H9 (cell line): ENCODE data around the gene CTDSPL. TPM values are rescaled to one million over a fixed set of nuclear protein-coding genes. Genes with fewer than 3 reads are reported as not detected.

Source experiments
- DNase-seq: peaks from one replicate; pipeline ENCODE4 v3.0.0-alpha.2; 2017
- H2AFZ ChIP-seq: one replicate; pipeline ENCODE4 v1.6.1; 2013; ENCODE audit warnings: mild to moderate bottlenecking, low read length, control low read depth, moderate library complexity
- H2AK5ac ChIP-seq: 2 replicates; pipeline ENCODE4 v1.6.1; 2013; ENCODE audit warnings: low read length, control low read depth, mixed read lengths; ENCODE audit not compliant: insufficient read length
- H2BK120ac ChIP-seq: one replicate; pipeline ENCODE4 v1.6.1; 2013; ENCODE audit warnings: low read depth, mild to moderate bottlenecking, low read length, control low read depth, inconsistent platforms; ENCODE audit not compliant: poor library complexity, severe bottlenecking
- H2BK12ac ChIP-seq: 2 replicates; pipeline ENCODE4 v1.6.1; 2013; ENCODE audit warnings: low read length, control low read depth, mixed read lengths, low read depth; ENCODE audit not compliant: insufficient read length
- H2BK15ac ChIP-seq: 2 replicates; pipeline ENCODE4 v1.6.1; 2013; ENCODE audit warnings: low read depth, low read length, control low read depth
- H2BK20ac ChIP-seq: one replicate; pipeline ENCODE4 v1.6.1; 2013; ENCODE audit warnings: low read depth, mild to moderate bottlenecking, low read length, control low read depth, inconsistent platforms; ENCODE audit not compliant: poor library complexity, severe bottlenecking
- H2BK5ac ChIP-seq: 2 replicates; pipeline ENCODE4 v1.6.1; 2013; ENCODE audit warnings: low read length, control low read depth, mixed read lengths; ENCODE audit not compliant: insufficient read length
- H3K14ac ChIP-seq: 2 replicates; pipeline ENCODE4 v1.6.1; 2013; ENCODE audit warnings: low read length, control low read depth; ENCODE audit not compliant: insufficient read depth
- H3K18ac ChIP-seq: 2 replicates; pipeline ENCODE4 v1.6.1; 2013; ENCODE audit warnings: low read depth, mild to moderate bottlenecking, mixed read lengths, low read length, control low read depth; ENCODE audit not compliant: insufficient read length
- H3K23ac ChIP-seq: 2 replicates; pipeline ENCODE4 v1.6.1; 2013; ENCODE audit warnings: low read length, control low read depth, mixed read lengths, low read depth; ENCODE audit not compliant: insufficient read length
- H3K23me2 ChIP-seq: 2 replicates; pipeline ENCODE4 v1.6.1; 2013; ENCODE audit warnings: low read depth, mild to moderate bottlenecking, mixed read lengths, low read length, control low read depth; ENCODE audit not compliant: insufficient read length, poor library complexity, severe bottlenecking
- H3K27ac ChIP-seq: 2 replicates; pipeline ENCODE4 v1.5.1; 2013; ENCODE audit warnings: low read length, control low read depth, mixed read lengths, low read depth; ENCODE audit not compliant: insufficient read length
- H3K27me3 ChIP-seq: 2 replicates; pipeline ENCODE4 v1.6.1; 2013; ENCODE audit warnings: low read length, control low read depth, inconsistent platforms; ENCODE audit not compliant: insufficient read depth
- H3K4ac ChIP-seq: 2 replicates; pipeline ENCODE4 v1.6.1; 2013; ENCODE audit warnings: low read depth, mild to moderate bottlenecking, control low read depth, inconsistent platforms, low read length, moderate library complexity
- H3K4me1 ChIP-seq: 2 replicates; pipeline ENCODE4 v1.6.1; 2013; ENCODE audit warnings: low read length, control low read depth, inconsistent platforms; ENCODE audit not compliant: insufficient read depth
- H3K4me2 ChIP-seq: 2 replicates; pipeline ENCODE4 v1.6.1; 2013; ENCODE audit warnings: low read length, control low read depth, mixed read lengths; ENCODE audit not compliant: insufficient read length, insufficient read depth
- H3K56ac ChIP-seq: 2 replicates; pipeline ENCODE4 v1.6.1; 2013; ENCODE audit warnings: low read depth, mild to moderate bottlenecking, mixed read lengths, low read length, control low read depth; ENCODE audit not compliant: insufficient read length
- H3K79me1 ChIP-seq: 2 replicates; pipeline ENCODE4 v1.6.1; 2013; ENCODE audit warnings: low read depth, mild to moderate bottlenecking, moderate library complexity, low read length, control low read depth, inconsistent platforms; ENCODE audit not compliant: insufficient read depth, poor library complexity, severe bottlenecking
- H3K79me2 ChIP-seq: 2 replicates; pipeline ENCODE4 v1.6.1; 2013; ENCODE audit warnings: low read length, control low read depth, inconsistent platforms; ENCODE audit not compliant: insufficient read depth
- H3K9ac ChIP-seq: 2 replicates; pipeline ENCODE4 v1.6.1; 2013; ENCODE audit warnings: low read length, control low read depth, mixed read lengths; ENCODE audit not compliant: insufficient read length; ENCODE audit errors: extremely low read depth
- H3K9me3 ChIP-seq: one replicate; pipeline ENCODE4 v1.6.1; 2013; ENCODE audit warnings: low read depth, low read length, inconsistent platforms; ENCODE audit not compliant: control insufficient read depth
- H3T11ph ChIP-seq: one replicate; pipeline ENCODE4 v1.6.1; 2013; ENCODE audit warnings: mild to moderate bottlenecking, low read length, control low read depth, inconsistent platforms
- H4K20me1 ChIP-seq: one replicate; pipeline ENCODE4 v1.6.1; 2013; ENCODE audit not compliant: control insufficient read depth, insufficient read length, insufficient read depth
- H4K5ac ChIP-seq: 2 replicates; pipeline ENCODE4 v1.6.1; 2013; ENCODE audit warnings: low read depth, mild to moderate bottlenecking, mixed read lengths, low read length, control low read depth; ENCODE audit not compliant: insufficient read length
- H4K8ac ChIP-seq: replicated peaks from 2 replicates; pipeline ENCODE4 v1.6.1; 2013; ENCODE audit warnings: low read length, control low read depth, mixed read lengths, low read depth; ENCODE audit not compliant: insufficient read length
- H4K91ac ChIP-seq: 2 replicates; pipeline ENCODE4 v1.6.1; 2013; ENCODE audit warnings: low read depth, mild to moderate bottlenecking, moderate library complexity, mixed read lengths, low read length, control low read depth; ENCODE audit not compliant: insufficient read length
- H3K27ac Mint-ChIP-seq, 3 experiments: 2 replicates in 2 of 3; 3 replicates in 1 of 3; pipeline ENCODE4 v1.8.0; 2020 to 2021; ENCODE audit warnings: mixed read lengths in 3 of 3, mild to moderate bottlenecking in 1 of 3, moderate library complexity in 1 of 3
- H3K27me3 Mint-ChIP-seq: 2 replicates; pipeline ENCODE4 v1.8.0; 2021; ENCODE audit warnings: low read depth, mild to moderate bottlenecking, moderate library complexity, mixed read lengths
- H3K36me3 Mint-ChIP-seq, 3 experiments: 2 replicates in 2 of 3; 3 replicates in 1 of 3; pipeline ENCODE4 v1.8.0; 2020 to 2021; ENCODE audit warnings: low read depth in 3 of 3, mixed read lengths in 3 of 3; ENCODE audit not compliant: insufficient read depth in 1 of 3
- H3K4me1 Mint-ChIP-seq, 2 experiments: 2 replicates each; pipeline ENCODE4 v1.8.0; 2020; ENCODE audit warnings: mixed read lengths in 2 of 2
- H3K4me3 Mint-ChIP-seq, 2 experiments: 2 replicates in 1 of 2; 3 replicates in 1 of 2; pipeline ENCODE4 v1.8.0; 2020 to 2021; ENCODE audit warnings: mild to moderate bottlenecking in 2 of 2, mixed read lengths in 2 of 2, moderate library complexity in 1 of 2
- H3K9me3 Mint-ChIP-seq, 2 experiments: 2 replicates in 1 of 2; 3 replicates in 1 of 2; pipeline ENCODE4 v1.8.0; 2020; ENCODE audit warnings: mild to moderate bottlenecking in 2 of 2, mixed read lengths in 2 of 2, moderate library complexity in 1 of 2
- CTCF ChIP-seq: fragments of 200-600 bp; sonication (generic); conservative IDR thresholded peaks from 3 replicates; pipeline ENCODE4 v1.8.0; 2021; ENCODE audit warnings: antibody characterized with exemption, mild to moderate bottlenecking
- whole genome bisulfite sequencing: extraction: QIAGEN DNeasy Blood & Tissue Kit; methylation state at CpG from one replicate; pipeline ENCODE4 v1.1.7; 2013; ENCODE audit warnings: missing lambda C conversion rate, low lambda C conversion rate, mixed read lengths; ENCODE audit not compliant: insufficient read length; ENCODE audit errors: extremely low coverage; 5-methylcytosine and 5-hydroxymethylcytosine counted together
- total RNA-seq: library from RNA; stranded (reverse); gene quantifications from 2 replicates; pipeline ENCODE4 v1.2.1, GENCODE V29; 2021

CTDSPL gene
- total RNA-seq, 1 experiment from 2014 or later: 20.8 TPM

DNA sequence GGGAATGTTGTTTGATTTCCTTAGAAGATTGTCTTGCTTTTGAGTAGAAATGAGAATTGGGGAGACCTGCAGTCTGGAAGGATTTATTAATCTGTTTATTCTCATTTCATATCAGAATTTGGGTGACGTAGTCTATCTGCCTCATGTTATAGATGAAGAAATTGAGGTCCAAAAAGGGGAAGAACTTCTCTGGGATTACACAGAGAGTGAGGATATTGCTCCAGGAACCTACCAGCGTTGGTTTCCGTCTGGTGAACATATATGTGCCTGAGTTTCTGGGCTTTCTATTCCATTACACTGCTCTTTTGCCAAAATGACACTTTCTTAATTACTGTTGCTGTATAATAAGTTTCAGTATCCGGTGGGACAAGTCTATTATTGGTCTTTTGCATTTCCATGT is 51.8 kb downstream of the CTDSPL start:
- H3K4ac ChIP-seq: no peak overlapping the region
- no peak overlapping the region for H2BK12ac ChIP-seq
- H4K5ac ChIP-seq: no peak overlapping the region
- no peak overlapping the region for H3K4me2 ChIP-seq
- Mint-ChIP-seq H3K4me1 (peaks cover 14 to 17% of the 10 kb centered on the region in 2 experiments), H3K4me3 (no peak overlapping the region), H3K9me3 (peaks cover 0 to 2% of the 10 kb centered on the region in 2 experiments; a peak in 1 of 5 replicates), H3K27ac (no peak overlapping the region), H3K27me3 (no peaks in the 10 kb centered on the region), H3K36me3 (peaks cover 0 to 2% (median 0%) of the 10 kb centered on the region in 3 experiments; a peak in 2 of 7 replicates)
- H2AFZ ChIP-seq: no peak overlapping the region
- no peak for TF ChIP-seq CTCF
- no peak overlapping the region for H3K56ac ChIP-seq
- H2BK20ac ChIP-seq: no peak overlapping the region
- no peaks in the 10 kb centered on the region for H3K9me3 ChIP-seq
- no peak overlapping the region for H3K27ac ChIP-seq
- H3K14ac ChIP-seq: no peak overlapping the region
- no peak overlapping the region for H2BK120ac ChIP-seq
- no peak overlapping the region for H2BK15ac ChIP-seq
- H3K4me1 ChIP-seq: peaks cover 2% of the 10 kb centered on the region; the same call in 1 of the 2 replicates
- H4K8ac ChIP-seq: no peak overlapping the region
- no peak overlapping the region for H2BK5ac ChIP-seq
- WGBS: no CpG with 5 or more reads among the region's 4 CpGs
- no peak overlapping the region for H2AK5ac ChIP-seq
- H3T11ph ChIP-seq: no peak overlapping the region
- H4K91ac ChIP-seq: no peak overlapping the region
- no peaks in the 10 kb centered on the region for H4K20me1 ChIP-seq
- no peak overlapping the region for H3K18ac ChIP-seq
- no peaks in the 10 kb centered on the region for H3K79me1 ChIP-seq
- no peaks in the 10 kb centered on the region for H3K27me3 ChIP-seq
- no peak overlapping the region for H3K9ac ChIP-seq
- DNase-seq: no peak
- no peak overlapping the region for H3K23ac ChIP-seq
- H3K23me2 ChIP-seq: no peaks in the 10 kb centered on the region
- H3K79me2 ChIP-seq: peaks cover 2% of the 10 kb centered on the region; the same call in 1 of the 2 replicates
